HCT116 (cell line): ENCODE data around the gene BRSK2. TPM values are rescaled to one million over a fixed set of nuclear protein-coding genes. Genes with fewer than 3 reads are reported as not detected.

Experiments
- ATAC-seq: fragments of 200-7000 bp; cut with Tn5 transposase; 2 replicates; pipeline ENCODE4 v1.9.1; 2020; ENCODE audit warnings: mild to moderate bottlenecking, moderate library complexity
- BruUV-seq: library from RNA; stranded (reverse); fragments of 400-500 nt; replicated peaks from 2 replicates; lab custom pipeline; 2021; lab: Mats Ljungman, UMichigan
- CTCF ChIA-PET: fragments of 300-600 bp; sonication (Branson Sonifier 250); formaldehyde crosslinking; loops from one replicate; lab custom pipeline; 2021; ENCODE audit warnings: antibody characterized with exemption; lab: Charles Lee
- POLR2A ChIA-PET: fragments of 300-600, 350-600 bp; sonication (Branson Sonifier 250); formaldehyde crosslinking; loops from one replicate; lab custom pipeline; 2021; ENCODE audit warnings: antibody characterized with exemption; lab: Charles Lee
- RAD21 ChIA-PET, 2 experiments: fragments of 300-600 bp; sonication (Branson Sonifier 250); formaldehyde crosslinking; loops; one replicate each; lab custom pipeline; 2023; ENCODE audit warnings: low total read pairs in 2 of 2; ENCODE audit not compliant: uncharacterized antibody in 2 of 2, unreplicated experiment in 2 of 2, low non-redundant PET in 1 of 2; lab: Charles Lee
- DNase-seq: peaks from one replicate; pipeline ENCODE4 v3.0.0-alpha.2; 2010; ENCODE audit warnings: low read depth, low spot score
- H2AFZ ChIP-seq: fragments of 200-600 bp; shearing (Covaris generic), sonication (generic); 2 replicates; pipeline ENCODE4 v1.6.1; 2017; ENCODE audit warnings: low read depth, mixed run types, mixed read lengths, antibody characterized with exemption, low read length; ENCODE audit not compliant: poor library complexity, severe bottlenecking
- H3K27ac ChIP-seq: 2 replicates; pipeline ENCODE4 v1.5.1; 2012; ENCODE audit warnings: low read depth, low read length
- H3K27me3 ChIP-seq: fragments of 200-600 bp; sonication (generic); 2 replicates; pipeline ENCODE4 v1.6.1; 2016; ENCODE audit warnings: mixed run types, low read length, mixed read lengths; ENCODE audit not compliant: insufficient read depth
- H3K36me3 ChIP-seq, 2 experiments: fragments of 200-500 bp in 1 of 2; fragments of 200-600 bp in 1 of 2; sonication (Bioruptor generic) in 1 of 2; sonication (generic) in 1 of 2; 2 replicates each; pipeline versions ENCODE4 v1.5.1 to v1.6.1; 2014 to 2016; ENCODE audit warnings: low read length in 2 of 2, inconsistent platforms in 1 of 2, mixed read lengths in 1 of 2, mixed run types in 1 of 2; ENCODE audit not compliant: insufficient read depth in 2 of 2, control insufficient read depth in 1 of 2
- H3K4me1 ChIP-seq, 2 experiments: fragments of 200-600 bp in 1 of 2; sonication (generic) in 1 of 2; 2 replicates each; pipeline versions ENCODE4 v1.5.1 to v1.6.1; 2012 to 2017; ENCODE audit warnings: low read length in 2 of 2, inconsistent platforms in 1 of 2, mild to moderate bottlenecking in 1 of 2, mixed read lengths in 1 of 2, mixed run types in 1 of 2, moderate library complexity in 1 of 2; ENCODE audit not compliant: insufficient read depth in 2 of 2, control insufficient read depth in 1 of 2
- H3K4me2 ChIP-seq: fragments of 200-600 bp; sonication (generic); 2 replicates; pipeline ENCODE4 v1.6.1; 2017; ENCODE audit warnings: mixed run types, low read length, mixed read lengths
- H3K4me3 ChIP-seq, 2 experiments: fragments of 200-600 bp in 1 of 2; sonication (generic) in 1 of 2; replicated peaks in 1 of 2; 2 replicates each; pipeline ENCODE4 v1.5.1; 2011 to 2016; ENCODE audit warnings: low read length in 2 of 2, control low read depth in 1 of 2, low read depth in 1 of 2, mild to moderate bottlenecking in 1 of 2, mixed read lengths in 1 of 2, mixed run types in 1 of 2
- H3K79me2 ChIP-seq: fragments of 200-600 bp; sonication (generic); 2 replicates; pipeline ENCODE4 v1.6.1; 2017; ENCODE audit warnings: mild to moderate bottlenecking, mixed run types, low read length, moderate library complexity, mixed read lengths; ENCODE audit not compliant: insufficient read depth
- H3K9ac ChIP-seq: fragments of 200-600 bp; sonication (generic); 2 replicates; pipeline ENCODE4 v1.6.1; 2016; ENCODE audit warnings: low read length, mixed read lengths
- H3K9me2 ChIP-seq: fragments of 200-600 bp; sonication (generic), shearing (Covaris generic); 2 replicates; pipeline ENCODE4 v1.6.1; 2017; ENCODE audit warnings: mixed run types, mild to moderate bottlenecking, moderate library complexity; ENCODE audit not compliant: insufficient read depth
- H3K9me3 ChIP-seq, 2 experiments: fragments of 200-500 bp in 1 of 2; fragments of 200-600 bp in 1 of 2; sonication (Bioruptor generic) in 1 of 2; sonication (generic) in 1 of 2; 2 replicates each; pipeline ENCODE4 v1.6.1; 2014 to 2017; ENCODE audit warnings: low read length in 2 of 2, mixed read lengths in 2 of 2, inconsistent platforms in 1 of 2, low read depth in 1 of 2, mild to moderate bottlenecking in 1 of 2, mixed run types in 1 of 2, moderate library complexity in 1 of 2; ENCODE audit not compliant: control insufficient read depth in 1 of 2, insufficient read depth in 1 of 2
- H4K20me1 ChIP-seq: fragments of 200-600 bp; sonication (generic), shearing (Covaris generic); 2 replicates; pipeline ENCODE4 v1.6.1; 2017; ENCODE audit warnings: mixed run types, mild to moderate bottlenecking, moderate library complexity; ENCODE audit not compliant: insufficient read depth
- CTCF ChIP-seq, 3 experiments: fragments of 200-600 bp in 1 of 3; sonication (generic) in 1 of 3; IDR thresholded peaks in 2 of 3; conservative IDR thresholded peaks in 1 of 3; 2 replicates each; pipeline ENCODE4 v1.5.1; 2012 to 2017; ENCODE audit warnings: low read depth in 2 of 3, low read length in 2 of 3, antibody characterized with exemption in 1 of 3, borderline replicate concordance in 1 of 3, control low read depth in 1 of 3, mild to moderate bottlenecking in 1 of 3, mixed read lengths in 1 of 3, mixed run types in 1 of 3, moderate library complexity in 1 of 3; ENCODE audit not compliant: insufficient read depth in 1 of 3
- EGR1 ChIP-seq: IDR thresholded peaks from 2 replicates; pipeline ENCODE4 v1.6.1; 2012; ENCODE audit warnings: low read depth
- EZH2 ChIP-seq: fragments of 200-600 bp; sonication (generic); IDR thresholded peaks from 2 replicates; pipeline ENCODE4 v1.6.1; 2017; ENCODE audit warnings: antibody characterized with exemption, mixed run types
- EZH2phosphoT487 ChIP-seq: fragments of 200-600 bp; IDR thresholded peaks from 2 replicates; pipeline ENCODE4 v1.6.1; 2018; ENCODE audit warnings: antibody characterized with exemption, borderline replicate concordance
- JUND ChIP-seq: IDR thresholded peaks from 2 replicates; pipeline ENCODE4 v1.6.1; 2012
- MAX ChIP-seq: IDR thresholded peaks from 2 replicates; pipeline ENCODE4 v1.6.1; 2012
- POLR2AphosphoS5 ChIP-seq: IDR thresholded peaks from 2 replicates; pipeline ENCODE4 v1.6.1; 2011; ENCODE audit warnings: mild to moderate bottlenecking, low read depth, low read length, moderate library complexity
- RAD21 ChIP-seq: IDR thresholded peaks from 2 replicates; pipeline ENCODE4 v1.6.1; 2012; ENCODE audit warnings: low read depth, mild to moderate bottlenecking
- SIN3A ChIP-seq: IDR thresholded peaks from 2 replicates; pipeline ENCODE4 v1.6.1; 2012; ENCODE audit warnings: low read depth
- SP1 ChIP-seq: IDR thresholded peaks from 2 replicates; pipeline ENCODE4 v1.6.1; 2012; ENCODE audit warnings: low read depth
- SRF ChIP-seq: IDR thresholded peaks from 2 replicates; pipeline ENCODE4 v1.6.1; 2012; ENCODE audit warnings: low read depth
- TCF7L2 ChIP-seq: IDR thresholded peaks from 2 replicates; pipeline ENCODE4 v1.7.0; 2011; ENCODE audit warnings: borderline replicate concordance, inconsistent platforms; ENCODE audit not compliant: insufficient read depth, insufficient read length; ENCODE audit errors: extremely low read depth
- YY1 ChIP-seq: IDR thresholded peaks from 2 replicates; pipeline ENCODE4 v1.6.1; 2011; ENCODE audit warnings: low read length, low read depth, moderate library complexity, mild to moderate bottlenecking; ENCODE audit not compliant: insufficient replicate concordance; ENCODE audit errors: extremely low read depth
- ZFX ChIP-seq: fragments of 450-650 bp; IDR thresholded peaks from 2 replicates; pipeline ENCODE4 v1.6.1; 2017
- ZNF274 ChIP-seq: fragments of 200-500 bp; sonication (Bioruptor generic); IDR thresholded peaks from 2 replicates; pipeline ENCODE4 v1.6.1; 2014; ENCODE audit warnings: mild to moderate bottlenecking, low read depth, low read length, inconsistent platforms
- intact Hi-C: fragments of 100-400 bp; cut with micrococcal nuclease; formaldehyde crosslinking; loops from 2 replicates; pipeline ENCODE4 v1.10.0; 2022
- total RNA-seq: library from RNA; stranded (reverse); gene quantifications from one replicate; pipeline ENCODE4 v1.2.1, GENCODE V29; 2021; ENCODE audit not compliant: unreplicated experiment
- TF ChIP-seq, protein P1 (sequence below): IDR thresholded peaks from 2 replicates; pipeline ENCODE4 v1.6.1; 2012; ENCODE audit warnings: low read depth

BRSK2 gene
- total RNA-seq, 1 experiment from 2014 or later: 14.0 TPM

DNA sequence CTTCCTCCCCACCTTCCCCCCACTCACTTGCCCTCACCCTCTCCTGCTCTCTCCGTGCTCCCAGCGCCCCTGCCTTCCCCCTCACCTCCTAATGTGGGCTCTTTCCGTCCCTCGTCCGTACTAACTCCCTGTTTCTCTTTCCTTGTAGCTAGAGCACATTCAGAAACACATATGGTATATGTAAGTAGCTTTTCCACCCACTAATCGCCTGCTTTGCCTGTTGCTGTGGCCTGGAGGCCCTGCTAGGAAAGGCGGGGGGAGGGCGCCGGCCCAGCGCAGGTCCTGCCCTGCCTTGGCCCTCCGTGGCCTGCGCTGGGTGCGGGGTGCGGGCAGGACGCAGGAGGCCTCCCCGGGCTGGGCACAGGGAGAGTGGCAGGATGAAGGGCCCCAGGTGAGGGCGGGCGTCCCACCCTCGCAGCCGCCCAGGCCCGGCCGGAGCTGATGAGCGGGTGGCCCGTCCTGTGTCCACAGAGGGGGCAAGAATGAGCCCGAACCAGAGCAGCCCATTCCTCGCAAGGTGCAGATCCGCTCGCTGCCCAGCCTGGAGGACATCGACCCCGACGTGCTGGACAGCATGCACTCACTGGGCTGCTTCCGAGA, 55.2 kb downstream of the BRSK2 start:
- ChIA-PET RAD21 (no interaction called here), POLR2A (no interaction called here)
- Histone ChIP-seq H3K27me3 (no peaks in the 10 kb centered on the region), H3K9me2 (no peaks in the 10 kb centered on the region), H3K4me1 (no peaks in the 10 kb centered on the region), H3K27ac (no peak overlapping the region), H3K9me3 (no peaks in the 10 kb centered on the region), H3K9ac (no peak overlapping the region), H3K36me3 (no peaks in the 10 kb centered on the region), H2AFZ (no peak overlapping the region), H3K4me2 (no peak overlapping the region)
- no peak for DNase-seq
- no TSS peak for BruUV-seq
- intact Hi-C loops: no loop called here
- no peak for TF ChIP-seq SRF
- TF ChIP-seq TCF7L2: no peak
- TF ChIP-seq POLR2AphosphoS5: no peak
- TF ChIP-seq EZH2phosphoT487: no peak
- TF ChIP-seq ZNF274: no peak
- TF ChIP-seq JUND: no peak
- TF ChIP-seq MAX: no peak
- no peak for TF ChIP-seq SIN3A
- no peak for TF ChIP-seq CTCF (IDR thresholded peaks at IDR 0.05 in 2 of 3, conservative IDR thresholded peaks at IDR 0.05 in 1 of 3; ENCODE audit: borderline replicate concordance in 1 of 3, insufficient read depth in 1 of 3, low read depth in 2 of 3, low read length in 2 of 3)
- TF ChIP-seq SP1: no peak
- TF ChIP-seq EGR1: no peak
- TF ChIP-seq YY1: no peak
- no peak for TF ChIP-seq ZFX
- no peak for TF ChIP-seq EZH2
- no peak for TF ChIP-seq RAD21
- TF ChIP-seq, protein P1, sequence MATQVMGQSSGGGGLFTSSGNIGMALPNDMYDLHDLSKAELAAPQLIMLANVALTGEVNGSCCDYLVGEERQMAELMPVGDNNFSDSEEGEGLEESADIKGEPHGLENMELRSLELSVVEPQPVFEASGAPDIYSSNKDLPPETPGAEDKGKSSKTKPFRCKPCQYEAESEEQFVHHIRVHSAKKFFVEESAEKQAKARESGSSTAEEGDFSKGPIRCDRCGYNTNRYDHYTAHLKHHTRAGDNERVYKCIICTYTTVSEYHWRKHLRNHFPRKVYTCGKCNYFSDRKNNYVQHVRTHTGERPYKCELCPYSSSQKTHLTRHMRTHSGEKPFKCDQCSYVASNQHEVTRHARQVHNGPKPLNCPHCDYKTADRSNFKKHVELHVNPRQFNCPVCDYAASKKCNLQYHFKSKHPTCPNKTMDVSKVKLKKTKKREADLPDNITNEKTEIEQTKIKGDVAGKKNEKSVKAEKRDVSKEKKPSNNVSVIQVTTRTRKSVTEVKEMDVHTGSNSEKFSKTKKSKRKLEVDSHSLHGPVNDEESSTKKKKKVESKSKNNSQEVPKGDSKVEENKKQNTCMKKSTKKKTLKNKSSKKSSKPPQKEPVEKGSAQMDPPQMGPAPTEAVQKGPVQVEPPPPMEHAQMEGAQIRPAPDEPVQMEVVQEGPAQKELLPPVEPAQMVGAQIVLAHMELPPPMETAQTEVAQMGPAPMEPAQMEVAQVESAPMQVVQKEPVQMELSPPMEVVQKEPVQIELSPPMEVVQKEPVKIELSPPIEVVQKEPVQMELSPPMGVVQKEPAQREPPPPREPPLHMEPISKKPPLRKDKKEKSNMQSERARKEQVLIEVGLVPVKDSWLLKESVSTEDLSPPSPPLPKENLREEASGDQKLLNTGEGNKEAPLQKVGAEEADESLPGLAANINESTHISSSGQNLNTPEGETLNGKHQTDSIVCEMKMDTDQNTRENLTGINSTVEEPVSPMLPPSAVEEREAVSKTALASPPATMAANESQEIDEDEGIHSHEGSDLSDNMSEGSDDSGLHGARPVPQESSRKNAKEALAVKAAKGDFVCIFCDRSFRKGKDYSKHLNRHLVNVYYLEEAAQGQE: no peak
- TF ChIP-seq, all 23 proteins: peak for 0
- CTCF ChIA-PET: no interaction called here
- no peaks in the 10 kb centered on the region for H4K20me1 ChIP-seq
- no peaks in the 10 kb centered on the region for H3K79me2 ChIP-seq
- no peak overlapping the region for H3K4me3 ChIP-seq
- ATAC-seq: no peak
